Dermis blood vessel endothelial cell (primary cell): ENCODE measurements around the gene CPT2. TPM values are rescaled to one million over a fixed set of nuclear protein-coding genes. Genes with fewer than 3 reads are reported as not detected.
A peak's percentile ranks its signal among the peaks of the same experiment; 100 is the strongest.
"Not testable (repeated sequence)": the region's sequence is repeated elsewhere in the genome, so short reads cannot be mapped to it uniquely, and the experiment has no call there.

Source experiments
- DNase-seq: peaks from one replicate; pipeline ENCODE4 v3.0.0; 2010
- total RNA-seq: library from RNA; depleted of rRNA; stranded (reverse); fragments of >200 nt; gene quantifications from 2 replicates; pipeline ENCODE4 v1.2.3, GENCODE V29; 2014

Gene CPT2
- total RNA-seq, 1 donor from 2014 or later, result 12.4 TPM

DNA sequence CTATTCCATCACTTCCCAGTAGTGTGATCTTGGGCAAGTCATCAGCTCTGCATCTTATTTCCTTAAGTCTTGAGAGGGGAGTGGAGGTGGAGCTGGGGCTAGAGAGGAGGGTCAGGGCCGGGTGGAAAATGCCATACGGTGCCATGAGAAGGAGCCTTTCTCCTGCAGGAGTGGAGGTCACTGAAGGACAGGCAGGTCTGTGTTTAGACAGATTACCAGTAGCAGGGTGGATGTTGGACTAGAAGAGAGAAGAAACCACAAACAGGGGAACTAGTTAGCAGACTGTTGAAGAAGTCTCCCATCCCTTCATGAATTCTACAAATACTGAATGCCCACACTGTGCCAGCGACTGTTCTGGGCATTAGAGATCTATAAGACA lies 13.9 kb upstream of the CPT2 start:
- no peak for DNase-seq

DNA sequence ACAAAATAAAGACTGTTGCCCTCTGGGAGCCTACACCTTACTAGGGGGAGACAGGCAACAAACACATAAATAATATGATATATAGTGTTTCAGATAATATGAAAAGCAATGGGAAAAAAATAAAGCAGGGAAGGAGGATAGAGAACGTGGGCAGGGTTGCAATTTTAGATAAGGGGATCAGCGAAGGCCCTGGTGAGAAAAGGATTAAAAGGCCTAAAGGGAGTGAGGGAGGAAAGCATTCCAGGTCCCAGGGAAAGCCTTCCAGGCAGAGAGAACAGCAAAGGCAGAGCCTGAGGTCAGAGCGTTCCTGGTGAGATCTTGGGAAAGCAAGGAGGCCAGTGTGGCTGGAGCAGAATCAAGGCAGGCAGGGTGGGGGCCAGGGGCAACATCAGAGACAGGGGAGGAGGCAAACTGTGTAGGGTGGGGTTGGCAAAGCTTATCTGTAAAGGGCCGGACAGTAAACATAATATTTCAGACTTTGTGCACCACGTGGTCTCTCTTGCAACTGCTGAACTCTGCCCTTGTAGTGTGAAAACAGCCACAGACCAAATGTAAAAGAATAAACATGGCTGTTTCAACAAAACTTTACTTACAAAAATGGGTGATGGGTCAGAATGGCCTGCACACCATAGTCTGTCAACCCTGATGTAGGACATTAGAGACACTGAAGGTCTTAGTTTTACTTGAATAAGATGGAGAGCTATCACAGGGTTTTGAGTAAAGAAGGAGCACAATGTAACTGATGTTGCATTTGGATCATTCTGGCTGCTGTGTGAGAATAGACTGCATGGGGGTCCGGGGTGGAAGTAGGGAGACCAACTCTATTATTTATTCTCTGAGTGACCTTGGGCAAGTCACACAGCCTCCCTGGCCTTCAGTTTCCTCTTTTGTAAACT lies 13.3 kb upstream of the CPT2 start:
- DNase-seq, result no peak

DNA sequence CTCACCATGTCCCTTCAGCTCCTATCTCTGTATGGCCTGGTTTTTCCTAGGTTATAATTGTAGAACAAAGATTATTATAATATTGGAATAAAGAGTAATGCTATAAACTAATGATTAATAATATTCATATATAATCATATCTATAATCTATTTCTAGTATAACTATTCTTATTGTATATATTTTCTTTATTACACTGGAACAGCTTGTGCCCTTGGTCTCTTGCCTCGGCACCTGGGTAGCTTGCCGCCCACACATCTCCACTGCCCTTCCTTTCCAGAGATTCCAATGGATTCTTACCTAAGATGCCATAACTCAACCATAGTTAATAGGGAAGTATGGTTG lies 10.7 kb upstream of the CPT2 start:
- not testable (repeated sequence) for DNase-seq

DNA sequence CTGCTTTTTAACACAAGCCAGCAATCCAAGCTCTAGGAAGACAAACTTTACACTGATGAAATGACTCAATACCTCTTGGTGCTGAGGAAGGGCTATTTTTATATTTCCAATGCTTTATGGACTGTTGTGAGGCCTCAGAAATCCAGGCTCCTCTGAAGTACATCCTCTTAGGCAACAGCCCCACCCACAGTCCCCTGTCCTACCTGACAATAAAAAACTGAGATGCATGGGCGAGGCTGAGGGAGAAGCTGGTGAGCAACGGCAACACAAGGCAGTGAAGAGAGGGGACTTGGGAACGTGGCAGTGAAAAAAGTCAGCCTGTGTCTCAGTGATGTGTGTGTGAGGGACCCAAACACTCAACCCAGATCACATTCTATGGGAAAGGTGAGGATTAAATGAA lies 10.1 kb upstream of the CPT2 start:
- no peak for DNase-seq

DNA sequence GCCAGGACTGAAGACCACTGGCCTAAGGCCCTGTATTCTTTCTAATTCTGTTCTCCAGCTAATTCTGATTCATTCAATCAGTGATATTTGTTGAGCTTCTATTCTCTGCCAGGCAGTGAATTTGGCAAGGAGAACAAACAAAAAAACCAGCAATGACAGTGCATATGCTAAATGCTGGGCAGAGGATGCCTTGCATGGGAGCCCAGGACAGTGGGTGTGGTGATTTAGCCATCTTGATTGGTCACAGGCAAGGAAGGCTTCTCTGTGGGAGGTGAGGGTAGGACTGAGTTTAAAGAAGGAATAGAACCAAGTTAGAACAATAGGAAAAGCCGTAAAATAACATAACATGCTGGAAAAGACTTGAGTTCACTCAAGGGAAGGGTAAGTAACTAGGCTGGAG lies 9.2 kb upstream of the CPT2 start:
- no peak for DNase-seq

DNA sequence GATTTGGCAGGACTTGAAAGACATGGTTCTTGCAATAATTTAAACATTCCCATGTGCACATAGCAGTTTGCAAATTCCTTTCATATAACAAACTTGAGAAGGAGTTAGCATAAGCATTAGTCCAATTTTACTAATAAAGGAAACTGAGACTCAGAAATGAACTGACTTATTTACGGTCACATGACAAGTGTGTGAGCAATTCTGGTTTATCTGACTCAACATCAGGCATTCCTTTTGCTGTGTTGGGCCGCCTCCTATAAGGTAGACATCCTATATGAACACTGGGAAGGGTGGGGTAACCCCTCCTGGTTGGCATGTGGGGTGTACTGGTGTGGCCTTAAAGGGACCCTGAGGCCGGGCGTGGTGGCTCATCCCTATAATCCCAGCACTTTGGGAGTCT lies 8.5 kb upstream of the CPT2 start:
- DNase-seq, result no peak

DNA sequence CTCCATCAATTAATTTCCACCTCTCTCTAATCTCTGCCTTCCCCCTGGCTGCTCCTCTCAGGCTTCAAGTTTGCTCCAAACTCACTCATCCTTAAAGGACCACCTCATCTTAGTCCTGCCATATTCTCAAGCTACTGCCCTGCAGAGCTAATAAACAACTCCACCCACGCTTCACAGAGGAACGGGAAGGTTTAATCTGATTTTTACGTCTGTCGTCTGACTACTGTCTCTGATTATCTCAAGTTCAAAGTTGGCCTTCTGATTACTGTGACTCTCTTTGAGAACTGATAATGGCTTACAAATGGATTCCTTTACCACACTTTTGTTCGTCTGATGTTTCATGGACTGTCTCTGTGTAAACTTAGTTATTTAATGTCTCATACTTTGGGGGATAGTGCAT lies 7.6 kb upstream of the CPT2 start:
- no peak for DNase-seq

DNA sequence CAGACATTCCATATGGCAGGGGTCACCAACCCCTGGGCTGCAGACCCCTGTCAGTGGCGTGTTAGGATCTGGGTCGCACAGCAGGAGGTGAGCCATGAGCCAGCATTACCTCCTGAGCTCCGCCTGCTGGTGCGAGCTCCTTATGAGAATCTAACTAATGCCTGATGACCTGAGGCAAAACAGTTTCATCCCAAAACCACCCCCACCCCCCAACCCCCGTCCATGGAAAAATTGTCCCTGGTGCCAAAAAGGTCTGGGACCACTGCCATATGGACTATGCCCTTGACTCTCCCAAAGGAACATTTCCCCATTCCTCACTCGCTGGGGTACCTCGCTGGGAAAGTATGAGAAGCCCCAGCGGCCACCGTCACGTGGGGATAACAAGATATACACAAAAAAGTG lies 6.4 kb upstream of the CPT2 start:
- DNase-seq, result no peak

DNA sequence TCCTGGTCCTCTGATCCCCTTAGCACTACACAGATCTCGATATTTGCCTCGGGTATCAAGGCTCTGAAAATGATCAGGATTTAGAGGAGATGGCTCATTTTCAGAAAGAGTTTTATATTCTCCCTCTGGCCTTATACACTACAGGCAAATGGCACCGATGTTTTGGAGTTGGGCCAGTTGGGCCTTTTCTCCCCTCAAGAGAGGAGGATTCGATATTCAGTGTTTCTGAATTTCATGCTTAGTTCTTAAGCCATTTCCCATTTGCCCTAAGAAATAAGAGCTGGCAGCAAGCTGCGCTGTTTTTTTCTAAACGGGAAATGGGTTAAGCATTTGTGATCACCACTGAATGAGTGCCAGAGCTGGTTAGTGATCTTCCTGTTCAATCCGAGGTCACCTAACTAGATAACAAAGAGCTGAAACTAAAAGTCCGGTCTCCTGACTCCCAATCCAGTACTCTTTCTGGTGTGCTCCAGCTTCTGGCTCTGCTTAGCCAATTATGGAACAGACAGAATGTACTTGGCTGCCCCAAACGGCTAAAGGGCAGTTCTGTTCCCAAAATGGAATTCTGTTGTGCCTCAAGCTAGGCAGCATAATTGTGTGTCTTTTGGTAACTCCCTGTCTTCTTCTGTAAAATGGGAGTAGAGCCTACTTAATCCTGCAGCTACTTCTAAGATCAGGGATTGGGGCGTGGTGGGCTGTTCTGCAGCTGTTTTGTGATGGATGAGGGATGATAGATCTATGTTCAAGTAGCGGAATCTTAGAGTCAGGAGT lies 1.2 kb upstream of the CPT2 start:
- DNase-seq, result peak; percentile 32

DNA sequence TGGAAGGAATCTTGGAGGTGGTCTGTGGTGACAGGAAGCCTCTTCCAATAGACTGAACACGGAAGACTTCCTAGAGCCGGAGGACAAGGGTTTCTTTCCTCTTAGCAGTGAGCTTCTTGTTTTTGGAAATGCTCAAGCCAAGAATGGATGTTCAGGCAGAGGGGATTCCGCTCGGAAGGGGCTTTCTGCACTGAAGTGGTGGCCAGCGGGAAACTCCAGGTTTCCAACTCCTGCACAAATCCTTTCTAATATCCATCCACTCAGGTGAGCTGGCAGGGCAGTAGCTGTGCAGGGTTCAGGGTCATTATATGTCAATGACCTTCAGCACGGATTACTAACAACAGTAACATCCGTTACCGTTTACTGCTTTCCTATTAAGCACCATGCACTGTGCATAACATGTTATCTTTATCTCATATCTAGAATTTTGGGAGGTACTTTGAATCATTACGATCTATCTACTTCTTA lies 573 bp upstream of the CPT2 start:
- no peak for DNase-seq

DNA sequence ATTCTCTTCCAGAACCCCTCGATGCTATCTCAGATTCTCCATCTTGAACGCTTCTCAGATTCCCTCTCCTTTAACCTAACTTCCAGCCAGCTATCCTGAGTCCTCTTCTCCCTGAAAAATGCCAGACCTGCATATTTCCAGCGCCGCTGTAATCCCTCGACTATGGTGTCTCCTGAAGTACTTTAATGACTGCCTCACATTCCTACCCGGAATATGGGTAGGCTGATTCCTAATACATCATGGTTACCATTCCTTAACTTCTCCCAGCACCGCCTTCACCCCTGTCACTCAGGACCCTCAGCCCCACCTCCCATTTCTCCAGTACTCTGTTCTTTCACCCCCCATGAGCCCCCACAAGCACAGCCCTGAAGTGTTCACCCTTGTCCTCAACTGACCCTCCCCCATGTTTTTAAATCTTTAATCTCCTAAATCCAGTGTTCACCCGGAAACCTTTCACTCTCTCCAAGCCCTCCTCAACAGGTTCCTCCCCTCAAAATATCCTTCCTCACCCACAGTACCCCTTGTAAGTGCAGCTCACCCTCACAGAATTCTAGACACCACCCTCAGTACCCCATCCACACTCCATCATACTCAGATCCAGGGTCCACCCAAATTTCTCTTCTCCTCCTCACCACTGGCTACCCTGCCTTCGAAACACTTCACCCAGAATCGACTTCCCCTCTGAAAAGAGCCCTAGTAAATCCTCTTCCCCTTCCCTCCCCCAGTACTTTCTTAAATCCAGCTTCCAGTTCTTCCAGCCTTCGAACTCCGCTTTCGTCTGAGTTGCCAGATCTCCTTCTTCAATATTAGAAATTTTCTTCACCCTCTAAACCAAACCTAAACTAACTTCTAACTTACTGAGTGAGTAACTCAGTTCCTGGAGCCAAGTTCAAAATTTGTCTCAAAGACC lies 922 bp downstream of the CPT2 start:
- peak; percentile 28 for DNase-seq

DNA sequence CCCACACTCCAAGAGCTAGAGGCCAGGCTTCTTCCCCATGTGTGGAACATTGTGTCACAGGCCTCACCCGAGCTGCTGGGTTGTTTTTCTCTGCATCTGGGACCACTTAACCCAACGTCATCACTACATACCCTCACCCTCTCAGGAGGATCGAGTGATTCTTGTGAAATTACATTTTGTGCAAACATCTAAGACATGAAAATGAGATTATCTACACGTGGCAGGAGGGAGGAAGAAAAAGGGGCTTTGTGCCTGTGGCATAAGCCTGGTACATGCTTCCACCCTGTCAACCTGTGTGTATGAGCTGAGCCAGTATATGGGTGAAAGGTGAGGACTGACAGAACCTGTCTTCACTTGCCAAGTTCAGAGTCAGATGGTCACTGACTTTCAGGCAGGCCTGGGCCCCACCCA lies 1.6 kb downstream of the CPT2 start:
- DNase-seq, result no peak

DNA sequence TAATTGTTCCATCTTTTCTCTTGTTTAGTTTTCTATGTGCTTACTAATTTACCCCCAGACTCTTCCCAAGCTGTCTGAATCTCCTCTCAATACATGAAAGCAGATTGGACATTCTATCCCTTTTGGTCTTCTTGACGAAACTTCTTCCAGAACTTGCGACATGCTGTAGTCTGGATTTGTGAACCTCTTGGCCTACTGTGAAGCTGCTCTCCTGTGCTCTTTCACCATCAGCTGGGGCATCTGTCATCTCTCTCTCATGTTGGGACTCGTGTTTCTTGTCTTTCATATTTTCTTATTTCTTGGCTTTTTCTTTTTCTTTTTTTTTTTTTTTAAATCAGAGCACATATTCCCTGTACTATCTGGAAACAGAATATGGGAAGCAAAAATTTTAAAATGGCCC lies 6.8 kb downstream of the CPT2 start:
- DNase-seq, result no peak

DNA sequence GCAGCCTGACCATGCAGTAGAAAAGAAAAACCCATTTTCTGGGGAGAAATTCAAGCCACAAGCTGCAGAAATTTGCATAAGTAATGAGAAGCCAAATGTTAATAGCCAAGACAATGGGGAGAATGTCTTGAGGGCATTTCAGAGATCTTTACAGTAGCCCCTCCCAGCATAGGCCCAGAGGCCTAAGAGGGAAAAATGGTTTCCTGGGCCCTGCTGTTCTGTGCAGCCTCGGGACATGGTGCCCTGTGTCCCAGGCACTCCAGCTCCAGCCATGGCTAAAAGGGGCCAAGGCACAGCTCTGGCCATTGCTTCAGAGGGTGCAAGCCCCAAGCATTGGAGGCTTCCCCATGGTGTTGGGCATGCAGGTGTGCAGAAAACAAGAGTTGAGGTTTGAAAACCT lies 8.9 kb downstream of the CPT2 start:
- DNase-seq, result not testable (repeated sequence)

DNA sequence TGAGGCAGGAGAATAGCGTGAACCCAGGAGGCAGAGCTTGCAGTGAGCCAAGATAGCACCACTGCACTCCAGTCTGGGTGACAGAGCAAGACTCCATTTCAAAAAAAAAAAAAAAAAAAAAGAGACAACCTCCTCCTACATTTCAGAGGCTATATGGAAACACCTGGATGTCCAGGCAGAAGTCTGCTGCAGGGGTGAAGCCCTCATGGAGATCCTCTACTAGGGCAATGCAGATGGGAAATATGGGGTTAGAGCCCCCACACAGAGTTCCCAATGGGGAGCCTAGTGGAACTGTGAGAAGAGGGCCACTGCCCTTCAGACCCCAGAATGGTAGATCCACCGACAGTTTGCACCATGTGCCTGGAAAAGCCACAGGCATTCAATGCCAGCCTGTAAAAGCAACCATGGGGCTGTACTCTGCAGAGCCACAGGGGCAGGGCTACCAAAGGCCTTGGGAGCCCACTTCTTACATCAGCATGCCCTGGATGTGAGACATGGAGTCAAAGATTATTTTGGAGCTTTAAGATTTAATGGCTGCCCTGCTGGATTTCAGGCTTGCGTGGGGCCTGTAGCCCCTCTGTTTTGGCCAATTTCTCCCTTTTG lies 9.6 kb downstream of the CPT2 start:
- not testable (repeated sequence) for DNase-seq

DNA sequence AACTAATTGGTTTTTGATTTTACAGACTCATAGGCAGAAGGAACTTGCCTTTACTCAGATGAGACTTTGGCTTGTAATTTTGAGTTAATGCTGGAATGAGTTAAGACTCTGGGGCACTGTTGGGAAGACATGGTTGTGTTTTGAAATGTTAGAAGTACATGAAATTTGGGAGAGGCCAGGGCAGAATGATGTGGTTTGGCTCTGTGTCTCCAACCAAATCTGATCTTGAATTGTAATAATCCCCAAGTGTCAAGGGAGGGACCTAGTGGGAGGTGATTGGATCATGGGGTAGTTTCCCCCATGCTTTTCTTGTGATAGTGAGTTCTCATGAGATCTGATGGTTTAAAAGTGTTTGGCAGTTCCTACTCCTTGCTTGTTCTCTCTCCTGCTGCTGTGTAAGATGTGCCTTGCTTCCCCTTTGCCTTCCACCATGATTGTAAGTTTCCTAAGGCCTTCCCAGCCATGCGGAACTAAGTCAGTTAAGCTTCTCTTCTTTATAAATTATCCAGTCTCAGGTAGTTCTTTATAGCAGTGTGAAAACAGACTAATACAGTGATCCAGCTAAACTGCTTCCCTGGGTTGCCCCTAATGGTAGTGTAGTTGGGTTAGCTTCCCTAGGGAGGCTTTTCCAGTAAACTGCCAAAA lies 10.2 kb downstream of the CPT2 start:
- DNase-seq, result no peak

DNA sequence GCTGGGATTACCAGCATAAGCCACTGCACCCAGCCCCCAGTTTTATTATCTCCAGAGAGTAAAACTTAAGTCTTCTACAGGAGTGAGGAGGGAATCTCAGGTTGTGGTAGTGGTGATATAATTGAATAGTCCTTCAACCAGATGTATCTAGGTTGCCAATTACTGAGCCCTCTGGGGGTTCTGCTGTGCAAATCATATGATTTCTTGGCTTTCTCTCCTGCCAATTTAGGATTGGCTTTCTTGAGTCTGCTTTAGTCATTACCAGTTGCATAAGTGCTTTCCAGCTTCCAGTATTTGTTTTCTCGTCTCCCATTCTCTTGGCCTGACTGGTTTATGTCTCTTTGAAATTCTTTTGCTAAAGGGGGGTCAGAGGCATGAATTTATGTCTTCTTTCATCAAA lies 11.1 kb downstream of the CPT2 start:
- DNase-seq, result no peak

DNA sequence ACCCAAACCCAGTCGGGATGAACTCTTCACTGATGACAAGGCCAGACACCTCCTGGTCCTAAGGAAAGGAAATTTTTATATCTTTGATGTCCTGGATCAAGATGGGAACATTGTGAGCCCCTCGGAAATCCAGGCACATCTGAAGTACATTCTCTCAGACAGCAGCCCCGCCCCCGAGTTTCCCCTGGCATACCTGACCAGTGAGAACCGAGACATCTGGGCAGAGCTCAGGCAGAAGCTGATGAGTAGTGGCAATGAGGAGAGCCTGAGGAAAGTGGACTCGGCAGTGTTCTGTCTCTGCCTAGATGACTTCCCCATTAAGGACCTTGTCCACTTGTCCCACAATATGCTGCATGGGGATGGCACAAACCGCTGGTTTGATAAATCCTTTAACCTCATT lies 13.7 kb downstream of the CPT2 start:
- no peak for DNase-seq

DNA sequence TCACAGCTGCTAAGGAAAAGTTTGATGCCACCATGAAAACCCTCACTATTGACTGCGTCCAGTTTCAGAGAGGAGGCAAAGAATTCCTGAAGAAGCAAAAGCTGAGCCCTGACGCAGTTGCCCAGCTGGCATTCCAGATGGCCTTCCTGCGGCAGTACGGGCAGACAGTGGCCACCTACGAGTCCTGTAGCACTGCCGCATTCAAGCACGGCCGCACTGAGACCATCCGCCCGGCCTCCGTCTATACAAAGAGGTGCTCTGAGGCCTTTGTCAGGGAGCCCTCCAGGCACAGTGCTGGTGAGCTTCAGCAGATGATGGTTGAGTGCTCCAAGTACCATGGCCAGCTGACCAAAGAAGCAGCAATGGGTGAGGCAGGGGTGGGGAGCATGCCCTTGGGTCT lies 14.3 kb downstream of the CPT2 start:
- no peak for DNase-seq

DNA sequence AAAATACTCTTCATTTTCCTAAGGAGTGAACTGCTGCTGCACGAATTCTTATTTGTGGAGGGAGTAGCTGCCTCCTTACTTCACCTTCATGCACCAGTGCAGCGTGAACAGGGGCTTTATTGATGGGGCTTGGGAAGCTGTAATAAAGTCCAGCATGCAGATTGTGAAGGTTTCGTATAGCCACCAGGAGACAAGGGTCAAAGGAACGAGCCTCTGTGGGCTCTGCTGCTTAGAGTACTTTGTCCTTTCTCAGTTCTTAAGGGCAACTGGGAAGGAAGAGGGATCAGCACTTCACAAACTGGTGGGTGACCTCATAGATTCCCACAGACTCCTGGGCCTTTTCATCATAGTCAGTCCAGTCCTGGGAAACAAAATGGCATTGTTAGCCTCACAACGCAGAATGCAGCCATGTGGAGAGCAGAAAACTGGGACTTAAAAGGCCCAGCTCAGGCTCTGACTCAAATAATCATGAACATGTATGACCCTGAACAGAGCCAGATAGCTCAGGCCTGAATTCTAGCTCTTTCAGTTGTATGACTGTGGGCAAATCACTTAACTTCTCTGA lies 17.8 kb downstream of the CPT2 start:
- DNase-seq, result no peak

DNA sequence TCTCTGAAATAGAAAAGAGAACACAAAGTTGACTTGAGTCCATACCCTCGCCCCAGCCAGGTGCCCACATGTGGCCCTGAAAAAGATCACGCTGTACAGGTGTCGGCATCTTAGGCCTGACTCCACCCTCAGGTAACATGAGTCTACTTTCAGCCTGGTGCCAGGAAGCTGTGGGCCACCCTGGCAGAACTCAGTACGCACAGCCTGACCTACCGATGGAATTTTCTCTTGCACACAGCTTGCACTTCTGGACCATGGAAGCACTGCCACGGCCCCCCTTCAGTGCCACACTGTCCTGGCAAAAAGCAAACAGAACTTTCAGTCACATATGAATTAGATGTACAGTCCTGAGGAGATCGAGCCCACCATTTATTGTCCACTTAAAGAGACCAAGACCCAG lies 21.6 kb downstream of the CPT2 start:
- DNase-seq, result no peak

DNA sequence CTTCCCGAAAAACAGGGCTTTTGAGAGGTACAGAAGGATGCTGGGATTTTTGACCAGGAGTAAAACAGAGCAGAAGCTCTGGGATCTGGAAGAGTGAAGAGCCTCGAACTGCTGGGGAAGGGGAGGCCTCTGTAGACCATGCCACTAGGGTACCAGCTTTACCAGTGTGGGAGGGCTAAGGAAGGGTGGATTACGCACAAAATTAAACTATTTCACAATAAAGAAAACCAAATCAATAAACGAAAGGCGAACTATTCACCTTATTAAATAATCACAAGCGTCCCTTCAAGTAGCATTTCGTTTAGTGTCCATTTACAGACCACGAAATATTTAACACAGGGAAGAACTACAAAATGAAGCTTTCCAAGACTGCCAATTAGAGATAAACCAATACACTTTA lies 23.1 kb downstream of the CPT2 start:
- DNase-seq, result no peak
